Measurements from ENCODE around the gene NCOA3.

The NCOA3 gene

GRCh38 chr20:47669152-47669425 is 167.4 kb downstream of the NCOA3 start:
- DNase-seq (ENCODE audit: low read depth): no peak
- in situ Hi-C loops (cut with HindIII; ENCODE audit: low sequenced_read_pairs): no loop called here
- H3K4me3 ChIP-seq (ENCODE audit: low read depth, low read length): no peak overlapping the region
- TF ChIP-seq CTCF (IDR thresholded peaks at IDR 0.05; ENCODE audit: low read depth, low read length, missing control alignments): no peak

GRCh38 chr20:47669489-47669888 is 167.8 kb downstream of the NCOA3 start:
- in situ Hi-C loops (cut with HindIII; ENCODE audit: low sequenced_read_pairs): no loop called here
- no peak for TF ChIP-seq CTCF (IDR thresholded peaks at IDR 0.05; ENCODE audit: low read depth, low read length, missing control alignments)
- no peak overlapping the region for H3K4me3 ChIP-seq (ENCODE audit: low read depth, low read length)
- DNase-seq (ENCODE audit: low read depth): no peak

GRCh38 chr20:47669927-47670890 is 168.5 kb downstream of the NCOA3 start:
- DNase-seq (ENCODE audit: low read depth): no peak
- H3K4me3 ChIP-seq (ENCODE audit: low read depth, low read length): no peak overlapping the region
- TF ChIP-seq CTCF (IDR thresholded peaks at IDR 0.05; ENCODE audit: low read depth, low read length, missing control alignments): no peak
- in situ Hi-C loops (cut with HindIII; ENCODE audit: low sequenced_read_pairs): loop anchor here (10.0 kb wide), 2 partner anchors 105 to 625 kb away; no protein-coding TSS in a partner anchor

- in situ Hi-C loops (cut with HindIII; ENCODE audit: low sequenced_read_pairs): loop anchor here (10.0 kb wide), 2 partner anchors 104 to 624 kb away; no protein-coding TSS in a partner anchor
- TF ChIP-seq CTCF (IDR thresholded peaks at IDR 0.05; ENCODE audit: low read depth, low read length, missing control alignments): no peak
- no peak overlapping the region for H3K4me3 ChIP-seq (ENCODE audit: low read depth, low read length)
- DNase-seq (ENCODE audit: low read depth): no peak
Measured at GRCh38 chr20:47670913-47671312, 169.2 kb downstream of the NCOA3 start.

GRCh38 chr20:47672166-47672565 is 170.5 kb downstream of the NCOA3 start:
- DNase-seq (ENCODE audit: low read depth): no peak
- in situ Hi-C loops (cut with HindIII; ENCODE audit: low sequenced_read_pairs): loop anchor here (10.0 kb wide), 2 partner anchors 103 to 623 kb away; no protein-coding TSS in a partner anchor
- no peak for TF ChIP-seq CTCF (IDR thresholded peaks at IDR 0.05; ENCODE audit: low read depth, low read length, missing control alignments)
- H3K4me3 ChIP-seq (ENCODE audit: low read depth, low read length): no peak overlapping the region

GRCh38 chr20:47672886-47673670 is 171.4 kb downstream of the NCOA3 start:
- DNase-seq (ENCODE audit: low read depth): no peak
- H3K4me3 ChIP-seq (ENCODE audit: low read depth, low read length): no peak overlapping the region
- TF ChIP-seq CTCF (IDR thresholded peaks at IDR 0.05; ENCODE audit: low read depth, low read length, missing control alignments): no peak
- in situ Hi-C loops (cut with HindIII; ENCODE audit: low sequenced_read_pairs): loop anchor here (10.0 kb wide), 2 partner anchors 102 to 622 kb away; no protein-coding TSS in a partner anchor
